GM21737 (cell line): ENCODE data around the gene TUBA8.
"Not testable (repeated sequence)": the region's sequence is repeated elsewhere in the genome, so short reads cannot be mapped to it uniquely, and the experiment has no call there.

Experiments
- ATAC-seq: cut with Tn5 transposase; IDR thresholded peaks from one replicate; pipeline ENCODE4 v1.9.1; 2021; ENCODE audit warnings: mild to moderate bottlenecking, moderate library complexity; ENCODE audit not compliant: unreplicated experiment

TUBA8 gene

DNA sequence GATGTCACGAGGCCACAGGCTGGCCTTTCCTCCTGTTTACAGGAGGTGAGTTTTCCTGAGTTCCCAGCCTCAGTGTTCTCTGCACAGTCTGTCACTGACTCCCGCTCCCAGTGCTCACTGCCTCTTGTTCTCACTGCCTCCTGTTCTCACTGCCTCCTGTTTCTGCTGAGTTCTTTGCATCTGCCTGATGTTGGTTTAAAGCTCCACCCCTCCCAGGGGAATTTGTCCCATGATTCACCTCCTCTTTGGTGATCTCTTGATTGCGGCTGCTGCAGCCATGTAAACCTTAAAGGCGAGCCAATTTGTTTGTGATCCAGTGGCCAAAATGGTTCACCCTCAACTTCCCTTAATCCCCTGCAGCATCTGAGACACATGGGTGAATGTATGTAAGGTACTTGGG, 6.0 kb upstream of the TUBA8 start:
- no peak for ATAC-seq

DNA sequence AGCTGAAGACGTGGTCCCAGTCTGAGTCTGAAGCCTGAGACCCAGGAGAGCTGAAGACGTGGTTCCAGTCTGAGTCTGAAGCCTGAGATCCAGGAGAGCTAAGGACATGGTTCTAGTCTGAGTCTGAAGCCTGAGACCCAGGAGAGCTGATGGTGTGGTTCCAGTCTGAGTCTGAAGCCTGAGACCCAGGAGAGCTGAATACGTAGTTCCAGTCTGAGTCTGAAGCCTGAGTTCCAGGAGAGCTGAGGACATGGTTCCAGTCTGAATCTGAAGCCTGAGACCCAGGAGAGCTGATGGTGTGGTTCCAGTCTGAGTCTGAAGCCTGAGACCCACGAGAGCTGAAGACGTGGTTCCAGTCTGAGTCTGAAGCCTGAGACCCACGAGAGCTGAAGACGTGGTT, 4.6 kb upstream of the TUBA8 start:
- not testable (repeated sequence) for ATAC-seq

- not testable (repeated sequence) for ATAC-seq
Measured at GRCh38 chr22:18106550-18107341, 3.9 kb upstream of the TUBA8 start.

DNA sequence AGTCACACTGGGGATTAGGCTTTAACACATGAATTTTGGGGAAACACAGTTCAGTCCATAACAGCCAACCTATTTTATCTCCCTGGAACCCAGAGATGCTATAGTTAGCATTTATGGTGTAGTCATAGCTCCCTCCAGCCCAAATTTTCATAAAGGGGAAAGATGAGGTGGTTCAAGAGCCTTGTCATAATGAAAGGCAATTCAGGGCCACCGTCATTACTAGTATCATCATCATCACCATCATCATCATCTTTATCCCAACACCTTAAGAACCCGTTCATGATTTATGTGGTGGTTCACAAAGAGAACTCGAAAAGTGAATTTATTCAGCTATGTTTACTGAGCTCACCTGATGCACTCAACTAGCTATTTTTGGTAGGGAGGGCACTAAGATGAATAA, 2.4 kb upstream of the TUBA8 start:
- no peak for ATAC-seq

DNA sequence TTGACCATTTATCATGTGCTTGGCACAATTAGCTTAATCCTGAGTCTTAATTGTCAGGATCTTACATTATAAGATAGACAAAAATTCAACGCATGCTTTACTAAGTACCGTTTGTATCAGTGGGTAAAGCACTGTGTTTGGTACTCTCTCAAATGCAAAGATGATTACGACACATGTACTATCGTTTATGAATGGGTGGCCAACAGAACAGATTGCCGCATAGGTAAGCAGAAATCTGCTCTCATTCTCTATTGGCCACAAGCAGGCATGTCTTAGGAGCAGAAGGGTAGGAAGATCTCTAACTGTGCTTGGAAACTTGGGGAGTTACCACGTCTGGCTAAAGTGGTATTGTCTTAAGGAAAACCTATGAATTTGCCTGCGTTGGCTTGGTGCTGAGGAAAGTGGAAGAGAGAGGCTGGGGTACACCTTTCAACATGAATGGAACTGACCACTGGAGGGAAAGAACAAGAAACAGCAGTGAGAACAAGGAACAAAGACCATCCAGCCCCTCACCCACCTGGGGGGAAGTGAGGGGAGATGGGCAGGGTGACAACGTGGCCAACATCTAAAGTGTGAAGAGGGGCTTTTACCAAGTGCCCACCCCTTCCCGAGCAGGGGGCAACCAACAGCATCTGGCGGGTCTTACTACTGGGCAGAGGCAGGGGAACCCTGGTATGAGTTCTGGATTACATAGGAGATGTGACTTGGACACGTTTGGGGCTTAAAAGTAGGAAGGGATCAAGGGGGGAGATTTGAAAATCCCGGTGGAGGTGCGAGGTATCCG, 1.0 kb upstream of the TUBA8 start:
- ATAC-seq, result no peak

DNA sequence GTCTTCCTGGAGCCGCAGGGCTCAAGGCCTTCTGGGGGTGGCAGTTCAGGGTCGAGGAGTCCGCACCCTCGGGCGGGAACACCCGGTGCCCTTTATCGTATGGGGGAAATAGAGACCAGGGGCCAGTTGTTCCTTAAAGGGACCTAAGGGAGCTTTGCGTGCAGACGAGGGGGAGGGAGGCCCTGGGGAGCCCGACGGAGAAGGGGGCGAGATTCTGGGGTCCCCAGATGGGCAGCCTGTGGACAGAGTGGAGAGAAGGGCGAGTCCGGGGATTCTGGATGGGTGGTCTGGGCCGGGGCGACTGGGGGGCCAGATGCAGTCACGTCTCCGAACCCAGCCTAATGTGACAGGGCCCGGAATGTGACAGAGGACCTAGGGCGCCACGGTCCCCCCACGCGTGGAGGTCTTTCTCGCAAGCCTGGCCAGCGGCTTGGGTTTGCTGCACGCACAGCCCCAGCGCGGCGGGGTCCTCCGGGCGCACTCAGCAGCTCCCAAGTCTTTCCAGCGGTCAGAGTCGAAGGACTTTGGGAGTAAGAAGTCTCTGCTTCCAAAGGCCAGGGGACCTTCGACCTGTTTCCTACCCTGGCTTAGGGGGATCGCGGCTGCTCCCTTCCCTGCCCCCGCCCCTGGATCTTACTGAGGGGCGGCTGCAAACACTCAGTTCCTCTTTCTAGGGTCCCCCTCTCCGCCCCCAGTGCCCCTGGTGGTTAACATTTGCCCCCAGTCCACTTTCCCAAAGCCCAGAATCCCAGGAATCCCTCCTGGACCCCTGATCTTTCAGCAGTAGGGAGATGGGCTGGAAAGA, 547 bp downstream of the TUBA8 start:
- ATAC-seq, result no peak

DNA sequence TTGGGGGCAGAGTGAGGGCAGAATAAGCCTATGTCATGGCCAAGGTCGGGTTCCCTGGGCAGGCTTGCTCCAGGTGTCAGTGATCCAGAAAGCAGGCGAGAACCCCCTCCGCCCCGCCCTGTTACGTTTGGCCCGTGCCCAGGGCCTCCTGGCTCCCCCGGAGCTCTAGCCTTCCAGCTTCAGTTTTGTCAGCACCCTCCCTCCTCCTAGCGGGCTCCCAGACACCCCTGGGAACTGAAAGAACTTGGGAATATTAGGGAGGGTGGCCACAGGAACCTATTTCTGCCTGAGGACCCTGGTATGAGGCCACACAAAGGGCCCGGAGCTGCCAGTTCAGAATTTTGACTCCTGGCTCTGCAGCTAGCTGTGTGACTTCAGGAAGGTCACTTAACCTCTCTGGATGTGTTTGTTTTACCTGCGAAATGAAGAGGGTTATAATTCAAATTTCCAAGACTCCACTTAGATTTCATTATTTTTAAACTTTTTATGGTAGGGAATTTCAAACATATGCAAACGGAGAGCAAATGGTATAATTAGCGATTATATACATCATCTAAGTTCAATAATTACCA, 1.2 kb downstream of the TUBA8 start:
- no peak for ATAC-seq

- ATAC-seq, result no peak
Measured at GRCh38 chr22:18112440-18112839, 1.8 kb downstream of the TUBA8 start.

DNA sequence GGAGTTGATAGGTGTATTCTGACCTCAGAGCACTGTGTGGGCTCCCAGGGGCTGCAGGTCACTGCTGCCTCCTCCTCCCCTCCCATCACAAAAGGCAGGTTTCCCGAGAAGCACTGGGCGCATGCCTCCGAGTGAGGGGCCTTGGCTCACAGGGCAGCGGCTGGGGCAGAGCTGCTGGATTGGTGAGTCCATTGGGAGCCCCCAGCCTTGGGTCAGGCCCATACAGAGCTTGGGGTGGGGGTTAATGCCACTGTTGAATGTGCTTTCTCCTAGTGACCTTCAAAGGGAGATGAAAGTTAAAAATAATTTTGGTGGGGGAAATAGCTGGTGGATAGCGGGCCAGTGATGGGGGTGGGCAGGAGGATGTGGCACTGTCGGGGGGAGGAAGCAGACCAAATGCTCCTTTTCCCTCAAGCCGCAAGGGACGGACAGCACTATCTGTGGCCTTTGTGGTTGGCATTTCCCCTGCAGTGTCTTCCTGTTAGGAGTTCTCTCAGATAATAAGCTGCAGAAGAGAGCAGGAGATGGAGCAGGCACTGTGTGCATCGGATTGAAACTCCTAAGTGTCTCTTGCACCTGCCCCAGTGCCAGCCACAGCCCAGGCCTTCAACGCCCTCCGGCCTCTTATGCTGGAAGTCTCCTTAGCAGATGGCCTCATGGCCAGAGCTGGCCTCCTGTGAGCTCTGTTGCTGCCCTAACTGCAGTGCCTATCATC, 3.2 kb downstream of the TUBA8 start:
- no peak for ATAC-seq

DNA sequence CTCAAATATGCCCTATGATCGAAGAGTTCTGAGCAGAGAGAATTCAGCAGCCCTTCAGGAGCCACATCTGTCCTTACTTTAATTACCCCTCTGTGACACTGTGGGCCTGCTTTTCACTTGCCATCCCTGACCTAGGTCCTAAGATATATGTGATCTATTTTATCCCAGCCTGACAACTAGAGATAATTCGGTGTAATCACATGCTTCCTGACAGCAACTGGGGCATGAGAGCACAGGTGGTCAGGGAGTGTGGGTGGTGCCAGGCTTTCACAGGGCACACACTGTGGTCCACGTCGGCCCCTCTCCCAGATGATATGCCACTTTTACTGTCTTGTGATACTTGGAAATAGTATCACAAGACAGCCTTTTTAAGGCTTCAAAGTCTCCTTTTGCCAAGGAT, 3.9 kb downstream of the TUBA8 start:
- ATAC-seq, result no peak

DNA sequence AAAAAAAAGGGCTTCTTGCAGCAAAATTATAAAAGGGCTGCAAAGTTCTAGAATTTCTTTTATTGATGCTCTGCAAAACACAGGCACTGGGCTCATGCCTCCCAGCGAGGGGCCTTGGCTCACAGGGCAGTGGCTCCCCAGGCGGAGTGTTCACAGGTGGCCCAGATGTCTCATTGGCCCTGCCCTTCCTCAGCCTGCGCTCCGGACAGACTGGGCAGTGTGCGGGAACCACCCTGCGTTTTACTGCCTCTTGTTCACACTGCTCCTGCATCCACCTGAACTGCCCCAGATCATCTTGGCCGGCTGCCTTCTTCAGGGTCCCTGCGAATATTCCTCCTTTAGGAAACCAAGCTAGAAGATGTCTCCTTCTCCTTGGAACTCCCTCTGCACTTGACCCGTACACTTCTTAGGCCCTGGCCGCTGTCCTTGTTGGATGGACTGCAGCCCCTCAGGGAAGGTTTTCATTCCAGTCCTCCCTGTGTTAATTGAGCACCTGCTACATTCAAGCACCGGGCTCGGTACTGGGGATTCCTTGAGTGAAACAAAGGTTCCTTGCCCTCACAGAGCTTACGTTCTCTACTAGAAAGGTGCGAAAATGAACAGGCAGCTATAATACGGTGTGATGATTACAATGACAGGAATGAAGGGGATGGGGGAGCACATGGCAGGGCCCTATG, 4.5 kb downstream of the TUBA8 start:
- ATAC-seq, result no peak

GRCh38 chr22:18115906-18116371, 5.3 kb downstream of the TUBA8 start:
- no peak for ATAC-seq

DNA sequence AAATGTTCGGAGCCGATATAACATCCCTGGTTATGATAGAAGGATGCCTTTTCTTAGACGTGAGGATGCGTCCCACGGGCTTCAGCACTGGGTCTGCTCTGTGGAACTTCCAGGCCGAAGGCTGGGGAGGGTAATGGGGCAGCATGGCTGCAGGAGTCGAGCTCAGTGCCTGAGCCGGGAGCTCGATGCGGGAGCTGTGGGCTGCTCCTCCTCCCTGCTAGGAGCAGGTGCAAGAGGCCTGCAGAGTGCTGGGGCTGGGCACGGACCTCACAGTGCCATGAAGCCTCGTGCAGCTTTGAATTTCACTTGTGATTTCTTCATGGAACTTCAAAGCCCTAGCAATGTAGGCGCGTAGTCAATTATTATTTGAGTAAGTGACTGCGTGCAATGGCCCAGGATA, 6.0 kb downstream of the TUBA8 start:
- ATAC-seq, result no peak

DNA sequence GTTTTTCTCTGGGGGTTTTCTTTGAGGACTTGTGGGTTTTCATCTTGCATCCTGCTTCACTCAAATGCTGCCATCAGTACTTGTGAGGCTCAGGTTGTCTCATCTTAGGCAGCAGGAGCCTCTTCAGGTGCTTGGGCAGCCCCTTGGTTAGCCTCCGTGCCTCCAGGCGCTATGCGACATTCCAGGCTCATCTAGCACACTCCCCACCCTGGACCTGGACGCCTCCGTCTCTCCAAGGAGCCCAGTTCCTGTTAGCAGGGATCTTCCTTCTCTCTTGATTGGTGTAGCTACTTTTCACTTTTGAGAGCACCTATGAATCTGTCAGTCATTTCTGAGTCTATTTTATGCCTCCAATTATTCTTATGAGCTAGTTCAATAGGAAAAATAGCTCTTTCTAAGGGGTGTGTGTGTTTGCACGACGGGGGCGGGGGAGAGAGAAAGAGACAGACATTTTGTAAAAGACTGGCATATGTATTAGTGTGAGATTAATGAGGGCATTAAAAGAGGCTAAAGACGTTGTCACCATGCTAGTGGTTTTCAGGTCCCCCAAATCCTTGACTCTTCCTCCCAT, 7.8 kb downstream of the TUBA8 start:
- no peak for ATAC-seq

GRCh38 chr22:18119409-18120110, 9.0 kb downstream of the TUBA8 start:
- ATAC-seq, result no peak

GRCh38 chr22:18120857-18121256, 10.2 kb downstream of the TUBA8 start:
- ATAC-seq, result no peak

GRCh38 chr22:18121506-18121905, 10.9 kb downstream of the TUBA8 start:
- ATAC-seq, result no peak

- no peak for ATAC-seq
Measured at GRCh38 chr22:18121954-18122554, 11.4 kb downstream of the TUBA8 start.
